B cell (primary cell): ENCODE results near the gene EFNA1. TPM values are rescaled to one million over a fixed set of nuclear protein-coding genes. Genes with fewer than 3 reads are reported as not detected.

ENCODE experiments used
- ATAC-seq: fragments of 200-7000 bp; cut with Tn5 transposase; one replicate; pipeline ENCODE4 v1.10.0; 2021; ENCODE audit warnings: low read depth, mild to moderate bottlenecking, moderate number of reproducible peaks, moderate library complexity
- CTCF ChIA-PET: fragments of 350-600 bp; sonication (Branson Sonifier 250); formaldehyde crosslinking; loops from one replicate; lab custom pipeline; 2021; ENCODE audit warnings: antibody characterized with exemption, inconsistent platforms; lab: Charles Lee
- POLR2A ChIA-PET: fragments of 350-600 bp; sonication (Branson Sonifier 250); formaldehyde crosslinking; loops from one replicate; lab custom pipeline; 2021; ENCODE audit warnings: antibody characterized with exemption; lab: Charles Lee
- DNase-seq: peaks from one replicate; pipeline ENCODE4 v3.0.0; 2013
- H2AFZ ChIP-seq: 2 replicates; pipeline ENCODE4 v1.6.1; 2012; ENCODE audit warnings: mild to moderate bottlenecking, low read depth, low read length; ENCODE audit not compliant: insufficient read depth, poor library complexity, severe bottlenecking
- H3K27ac ChIP-seq, 2 donors: 1 replicate in 1 of 2; 2 replicates in 1 of 2; pipeline ENCODE4 v1.5.1; 2012 to 2013; ENCODE audit warnings: low read length in 2 of 2, mild to moderate bottlenecking in 2 of 2, moderate library complexity in 1 of 2
- H3K27me3 ChIP-seq, 4 experiments: fragments of 200-600 bp in 1 of 4; sonication (generic) in 1 of 4; replicated peaks in 1 of 4; 1 replicate in 2 of 4; 2 replicates in 2 of 4; pipeline versions ENCODE4 v1.6.1 to v1.7.0; 2013 to 2016; ENCODE audit warnings: low read length in 3 of 4, mild to moderate bottlenecking in 2 of 4, mixed read lengths in 1 of 4, moderate library complexity in 1 of 4; ENCODE audit not compliant: insufficient read depth in 4 of 4, control insufficient read depth in 3 of 4; ENCODE audit errors: control extremely low read depth in 1 of 4
- H3K36me3 ChIP-seq, 2 experiments: replicated peaks in 1 of 2; 1 replicate in 1 of 2; 2 replicates in 1 of 2; pipeline versions ENCODE4 v1.6.1 to v1.7.1; 2013; ENCODE audit warnings: low read length in 1 of 2; ENCODE audit not compliant: insufficient read depth in 2 of 2, control insufficient read depth in 1 of 2; ENCODE audit errors: control extremely low read depth in 1 of 2, extremely low read depth in 1 of 2
- H3K4me1 ChIP-seq, 2 donors: fragments of 200-600 bp in 1 of 2; sonication (generic) in 1 of 2; 1 replicate in 1 of 2; 2 replicates in 1 of 2; pipeline versions ENCODE4 v1.5.1 to v1.6.1; 2013 to 2017; ENCODE audit warnings: low read length in 2 of 2; ENCODE audit not compliant: control insufficient read depth in 2 of 2, insufficient read depth in 2 of 2
- H3K4me2 ChIP-seq: replicated peaks from 2 replicates; pipeline ENCODE3; 2012; ENCODE audit warnings: mild to moderate bottlenecking, low read depth, low read length; ENCODE audit not compliant: poor library complexity, severe bottlenecking
- H3K4me3 ChIP-seq, 5 experiments: fragments of 200-600 bp in 1 of 5; sonication (generic) in 1 of 5; 1 replicate in 3 of 5; 2 replicates in 2 of 5; pipeline versions ENCODE4 v1.5.1 to v1.7.0; 2011 to 2016; ENCODE audit warnings: low read length in 4 of 5, mild to moderate bottlenecking in 4 of 5, low read depth in 2 of 5, control low read depth in 1 of 5, moderate library complexity in 1 of 5; ENCODE audit not compliant: insufficient read depth in 1 of 5; ENCODE audit errors: control extremely low read depth in 1 of 5, extremely low read depth in 1 of 5
- H3K79me2 ChIP-seq: fragments of 200-600 bp; sonication (generic); one replicate; pipeline ENCODE4 v1.6.0; 2016; ENCODE audit warnings: low read length; ENCODE audit not compliant: control insufficient read depth, insufficient read depth
- H3K9ac ChIP-seq: fragments of 200-600 bp; sonication (generic); 2 replicates; pipeline ENCODE4 v1.6.1; 2017; ENCODE audit warnings: mild to moderate bottlenecking, low read length, moderate library complexity
- H3K9me3 ChIP-seq, 3 donors: one replicate each; pipeline versions ENCODE4 v1.6.1 to v1.7.1; 2013; ENCODE audit warnings: low read length in 2 of 3; ENCODE audit not compliant: control insufficient read depth in 2 of 3, insufficient read depth in 1 of 3; ENCODE audit errors: control extremely low read depth in 1 of 3
- H4K20me1 ChIP-seq: 2 replicates; pipeline ENCODE4 v1.6.0; 2012; ENCODE audit warnings: mild to moderate bottlenecking, low read length; ENCODE audit not compliant: insufficient read depth, control insufficient read depth, poor library complexity, severe bottlenecking
- H3K27ac Mint-ChIP-seq: one replicate; pipeline ENCODE4 v1.8.0; 2021; ENCODE audit warnings: mixed read lengths
- H3K27me3 Mint-ChIP-seq: one replicate; pipeline ENCODE4 v1.8.0; 2021; ENCODE audit warnings: mixed read lengths
- H3K4me1 Mint-ChIP-seq: one replicate; pipeline ENCODE4 v1.8.0; 2021; ENCODE audit warnings: mixed read lengths
- H3K4me3 Mint-ChIP-seq: one replicate; pipeline ENCODE4 v1.8.0; 2021; ENCODE audit warnings: mixed read lengths
- H3K9me3 Mint-ChIP-seq: one replicate; pipeline ENCODE4 v1.8.0; 2022; ENCODE audit warnings: mixed read lengths; ENCODE audit not compliant: insufficient read depth
- EZH2 ChIP-seq: IDR thresholded peaks from 2 replicates; pipeline ENCODE4 v1.6.1; 2012; ENCODE audit warnings: borderline replicate concordance, low read depth, mild to moderate bottlenecking, moderate library complexity, low read length; ENCODE audit not compliant: insufficient read depth, poor library complexity, severe bottlenecking
- WGBS: methylation state at CpG from one replicate; pipeline ENCODE4 v1.1.5; 2013; ENCODE audit warnings: missing lambda C conversion rate; ENCODE audit not compliant: insufficient coverage; 5-methylcytosine and 5-hydroxymethylcytosine counted together
- intact Hi-C: fragments of 100-400 bp; cut with micrococcal nuclease; formaldehyde crosslinking; loops from one replicate; pipeline ENCODE4 v1.10.0; 2022
- polyA plus RNA-seq: library from polyadenylated mRNA; depleted of rRNA; stranded (reverse); fragments of >200 nt; gene quantifications from 2 replicates; pipeline ENCODE4 v1.2.3, GENCODE V29; 2012
- total RNA-seq, 2 donors: library from RNA; stranded (reverse); fragments of 120-200 nt in 1 of 2; gene quantifications; 1 replicate in 1 of 2; 2 replicates in 1 of 2; pipeline versions ENCODE4 v1.2.3 to v1.2.4, GENCODE V29; 2013 to 2022
- TF ChIP-seq, protein P1 (sequence below): fragments of 200-600 bp; IDR thresholded peaks from one replicate; pipeline ENCODE4 v1.8.0; 2022; ENCODE audit warnings: antibody characterized with exemption, mild to moderate bottlenecking

EFNA1 gene
- total and polyA plus RNA-seq, 2 donors (not counting 1 experiment from before 2014, with no cell fraction given) = 0.28 TPM; not detected in 1

DNA sequence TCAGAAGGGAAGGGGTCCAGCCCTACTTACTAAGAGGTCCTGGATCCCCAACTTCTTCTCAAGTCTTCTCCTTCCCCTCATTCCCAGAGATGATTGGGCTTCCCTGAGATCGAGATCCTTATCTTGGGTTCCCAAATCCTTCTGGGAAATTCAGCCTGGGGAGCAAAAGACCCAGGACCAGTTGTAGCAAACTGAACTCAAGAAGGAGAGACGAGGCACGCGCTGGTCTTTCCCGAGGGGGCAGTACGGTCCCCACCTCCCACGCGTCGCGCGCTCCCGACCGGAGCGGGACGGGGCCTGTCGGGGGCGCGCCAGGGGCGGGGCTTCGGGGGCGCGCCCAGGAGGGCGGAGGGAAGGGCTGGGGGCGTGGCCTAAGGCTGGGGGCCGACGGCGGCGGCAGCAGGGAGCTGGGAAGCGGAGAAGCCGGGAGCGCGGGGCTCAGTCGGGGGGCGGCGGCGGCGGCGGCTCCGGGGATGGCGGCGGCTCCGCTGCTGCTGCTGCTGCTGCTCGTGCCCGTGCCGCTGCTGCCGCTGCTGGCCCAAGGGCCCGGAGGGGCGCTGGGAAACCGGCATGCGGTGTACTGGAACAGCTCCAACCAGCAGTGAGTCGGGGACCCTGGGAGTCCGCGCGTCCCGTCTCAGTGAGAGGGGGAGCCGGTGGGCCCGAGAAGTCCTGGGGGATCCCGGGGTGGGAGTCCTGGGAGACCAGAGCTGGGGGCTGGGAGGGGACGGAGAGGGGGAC, 49.0 kb upstream of the EFNA1 start, which contains the start of gene EFNA3:
TSS of gene EFNA3 (plus strand) at position 369 of the 741 bp plus-strand sequence. CDS start at position 474, 105 bp downstream.
- no peaks in the 10 kb centered on the region for H3K36me3 ChIP-seq
- intact Hi-C loops = loop anchor here (1.0 to 5.0 kb wide), 2 partner anchors 7 to 1359 kb away; no protein-coding TSS in a partner anchor
- peak within 1 kb of the TSS; percentile 89 for H3K4me3 Mint-ChIP-seq
- H3K4me1 Mint-ChIP-seq = peaks cover 51% of the 10 kb centered on the region
- H3K27me3 Mint-ChIP-seq = peaks cover 27% of the 10 kb centered on the region
- WGBS = 3% methylated on average over 59 of the region's 59 CpGs
- CTCF ChIA-PET = interaction anchor here (0.8 to 2.5 kb wide), 11 partner anchors 9 to 519 kb away, joined by 3 to 16 read pairs (median 3); partner anchors contain the start of genes EFNA4 and KRTCAP2
- peak within 1 kb of the TSS; percentile 67 for H2AFZ ChIP-seq
- H3K79me2 ChIP-seq = no peaks in the 10 kb centered on the region
- H3K27me3 ChIP-seq = peaks cover 0 to 48% (median 37%) of the 10 kb centered on the region in 4 experiments
- peak within 1 kb of the TSS; percentile 59 for H3K9ac ChIP-seq
- H3K4me1 ChIP-seq = peaks cover 52 to 58% of the 10 kb centered on the region in 2 donors
- peak within 1 kb of the TSS; percentile 97 for H3K4me2 ChIP-seq
- H3K4me3 ChIP-seq = peak within 1 kb of the TSS in 4 of 5 experiments; percentile 25 to 45 (median 40)
- H4K20me1 ChIP-seq = peaks cover 35% of the 10 kb centered on the region
- H3K9me3 Mint-ChIP-seq = no peaks in the 10 kb centered on the region
- H3K9me3 ChIP-seq = peaks cover 0 to 24% (median 0%) of the 10 kb centered on the region in 3 donors
- TF ChIP-seq, protein P1, sequence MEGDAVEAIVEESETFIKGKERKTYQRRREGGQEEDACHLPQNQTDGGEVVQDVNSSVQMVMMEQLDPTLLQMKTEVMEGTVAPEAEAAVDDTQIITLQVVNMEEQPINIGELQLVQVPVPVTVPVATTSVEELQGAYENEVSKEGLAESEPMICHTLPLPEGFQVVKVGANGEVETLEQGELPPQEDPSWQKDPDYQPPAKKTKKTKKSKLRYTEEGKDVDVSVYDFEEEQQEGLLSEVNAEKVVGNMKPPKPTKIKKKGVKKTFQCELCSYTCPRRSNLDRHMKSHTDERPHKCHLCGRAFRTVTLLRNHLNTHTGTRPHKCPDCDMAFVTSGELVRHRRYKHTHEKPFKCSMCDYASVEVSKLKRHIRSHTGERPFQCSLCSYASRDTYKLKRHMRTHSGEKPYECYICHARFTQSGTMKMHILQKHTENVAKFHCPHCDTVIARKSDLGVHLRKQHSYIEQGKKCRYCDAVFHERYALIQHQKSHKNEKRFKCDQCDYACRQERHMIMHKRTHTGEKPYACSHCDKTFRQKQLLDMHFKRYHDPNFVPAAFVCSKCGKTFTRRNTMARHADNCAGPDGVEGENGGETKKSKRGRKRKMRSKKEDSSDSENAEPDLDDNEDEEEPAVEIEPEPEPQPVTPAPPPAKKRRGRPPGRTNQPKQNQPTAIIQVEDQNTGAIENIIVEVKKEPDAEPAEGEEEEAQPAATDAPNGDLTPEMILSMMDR = no peak
- TF ChIP-seq EZH2 = peak; percentile 44
- DNase-seq (peak; percentile 77), ATAC-seq (peak; percentile 69)
- POLR2A ChIA-PET = interaction anchor here (0.7 to 2.8 kb wide), 2 partner anchors 14 to 65 kb away, joined by 6 to 9 read pairs; no protein-coding TSS in a partner anchor
- H3K27ac Mint-ChIP-seq = peak within 1 kb of the TSS; percentile 79
- H3K27ac ChIP-seq = no peak within 1 kb of the TSS
